CD4-positive, alpha-beta T cell (primary cell): Measurements from ENCODE around the gene SET. TPM values are rescaled to one million over a fixed set of nuclear protein-coding genes. Genes with fewer than 3 reads are reported as not detected.

Experiments
- ATAC-seq: fragments of 200-7000 bp; cut with Tn5 transposase; one replicate; pipeline ENCODE4 v1.10.0; 2022; ENCODE audit warnings: mild to moderate bottlenecking; ENCODE audit not compliant: poor library complexity
- CTCF ChIA-PET: fragments of 350-600 bp; sonication (Branson Sonifier 250); formaldehyde crosslinking; loops from one replicate; lab custom pipeline; 2021; ENCODE audit warnings: antibody characterized with exemption, inconsistent platforms; lab: Charles Lee
- POLR2A ChIA-PET: fragments of 350-600 bp; sonication (Branson Sonifier 250); formaldehyde crosslinking; loops from one replicate; lab custom pipeline; 2021; ENCODE audit warnings: antibody characterized with exemption, inconsistent platforms; lab: Charles Lee
- DNase-seq, 14 experiments: peaks; one replicate each; pipeline ENCODE4 v3.0.0-alpha.2; 2013 to 2020; ENCODE audit warnings: mixed read lengths in 2 of 14
- H3K27ac ChIP-seq, 2 donors: one replicate each; pipeline versions ENCODE4 v1.5.1 to v1.7.0; 2013; ENCODE audit warnings: low read length in 2 of 2, low read depth in 1 of 2, mild to moderate bottlenecking in 1 of 2
- H3K27me3 ChIP-seq, 2 experiments: 1 replicate in 1 of 2; 2 replicates in 1 of 2; pipeline versions ENCODE4 v1.6.1 to v1.7.0; 2013; ENCODE audit warnings: low read length in 2 of 2, control low read depth in 1 of 2, mild to moderate bottlenecking in 1 of 2, moderate library complexity in 1 of 2; ENCODE audit not compliant: insufficient read depth in 2 of 2, control insufficient read depth in 1 of 2
- H3K36me3 ChIP-seq: one replicate; pipeline ENCODE4 v1.6.1; 2013; ENCODE audit warnings: low read length, control low read depth; ENCODE audit not compliant: insufficient read depth
- H3K4me1 ChIP-seq: one replicate; pipeline ENCODE4 v1.6.1; 2013; ENCODE audit warnings: low read length, control low read depth; ENCODE audit not compliant: insufficient read depth
- H3K4me3 ChIP-seq: one replicate; pipeline ENCODE4 v1.5.1; 2013; ENCODE audit warnings: mild to moderate bottlenecking, low read length, moderate library complexity
- H3K9me3 ChIP-seq, 2 experiments: 1 replicate in 1 of 2; 2 replicates in 1 of 2; pipeline versions ENCODE4 v1.6.1 to v1.7.0; 2013; ENCODE audit warnings: low read length in 2 of 2, mild to moderate bottlenecking in 2 of 2, control low read depth in 1 of 2, moderate library complexity in 1 of 2; ENCODE audit not compliant: control insufficient read depth in 1 of 2, insufficient read depth in 1 of 2
- H3K27ac Mint-ChIP-seq: one replicate; pipeline ENCODE4 v1.8.0; 2020; ENCODE audit warnings: mixed read lengths
- H3K27me3 Mint-ChIP-seq: one replicate; pipeline ENCODE4 v1.8.0; 2021; ENCODE audit warnings: mixed read lengths
- H3K36me3 Mint-ChIP-seq: one replicate; pipeline ENCODE4 v1.8.0; 2021; ENCODE audit warnings: low read depth, mixed read lengths
- H3K4me1 Mint-ChIP-seq: one replicate; pipeline ENCODE4 v1.8.0; 2021; ENCODE audit warnings: low read depth, mixed read lengths
- H3K4me3 Mint-ChIP-seq: one replicate; pipeline ENCODE4 v1.8.0; 2020; ENCODE audit warnings: mild to moderate bottlenecking, mixed read lengths
- H3K9me3 Mint-ChIP-seq: one replicate; pipeline ENCODE4 v1.8.0; 2020; ENCODE audit warnings: mixed read lengths
- CTCF ChIP-seq: fragments of 200-600 bp; IDR thresholded peaks from one replicate; pipeline ENCODE4 v1.8.0; 2022; ENCODE audit warnings: antibody characterized with exemption, mild to moderate bottlenecking
- intact Hi-C, 2 experiments: fragments of 100-400 bp; cut with DNase I in 1 of 2; cut with micrococcal nuclease in 1 of 2; formaldehyde crosslinking; loops; one replicate each; pipeline versions ENCODE4 v1.15.1 to v1.9.0; 2023 to 2025; cut with DNase I, micrococcal nuclease
- total RNA-seq, 174 experiments: library from RNA in 2 of 174; stranded (reverse) in 2 of 174; gene quantifications; one replicate each; pipeline ENCODE4 v1.2.3 and lab custom pipeline; 2021 to 2026

Gene SET
- total RNA-seq, 2 experiments from 2014 or later = 228 to 241 TPM

DNA sequence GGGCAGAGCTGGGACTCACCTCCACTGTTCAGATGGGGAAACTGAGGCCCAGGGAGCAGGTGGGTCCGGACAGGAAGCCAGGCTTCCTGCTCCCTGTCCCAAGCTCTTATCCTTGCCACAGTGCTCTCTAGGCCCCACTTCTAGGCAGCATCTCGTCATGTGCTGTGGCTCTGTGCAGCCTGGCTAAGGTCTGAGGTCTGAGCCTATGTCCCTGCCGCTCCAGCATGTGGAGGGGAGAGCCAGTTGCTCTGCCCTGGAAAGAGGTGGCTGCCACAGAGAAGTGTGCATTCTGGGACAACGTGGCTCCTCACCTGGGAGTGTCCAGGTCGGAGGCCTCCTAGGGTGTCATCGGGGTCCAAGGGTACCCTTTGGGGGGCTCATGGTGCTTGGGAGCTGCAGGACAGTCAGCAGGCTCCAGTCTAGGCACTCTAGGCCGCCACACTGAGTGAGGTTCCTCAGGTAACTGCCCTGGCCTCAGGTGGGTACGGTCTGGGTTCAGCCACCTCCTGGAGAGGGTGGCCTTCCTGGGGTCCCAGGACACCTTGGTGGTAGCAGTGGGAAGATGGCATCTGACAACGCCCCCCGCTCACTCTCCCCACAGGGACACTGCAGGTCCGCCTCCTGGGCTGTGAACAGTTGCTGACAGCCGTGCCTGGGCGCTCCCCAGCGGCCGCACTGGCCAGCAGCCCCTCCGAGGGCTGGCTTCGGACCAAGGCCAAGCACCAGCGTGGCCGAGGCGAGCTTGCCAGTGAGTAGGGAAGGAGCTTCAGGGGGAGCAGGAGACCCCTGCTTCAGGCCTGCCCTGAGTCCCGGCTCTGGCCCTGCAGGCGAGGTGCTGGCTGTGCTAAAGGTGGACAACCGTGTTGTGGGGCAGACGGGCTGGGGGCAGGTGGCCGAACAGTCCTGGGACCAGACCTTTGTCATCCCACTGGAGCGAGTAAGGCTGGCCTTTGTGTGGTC is 23.7 kb downstream of the SET start:
- Mint-ChIP-seq H3K36me3 (no peaks in the 10 kb centered on the region), H3K4me1 (no peaks in the 10 kb centered on the region), H3K27me3 (no peaks in the 10 kb centered on the region), H3K4me3 (no peak overlapping the region), H3K27ac (no peak overlapping the region), H3K9me3 (no peaks in the 10 kb centered on the region)
- Histone ChIP-seq H3K36me3 (no peaks in the 10 kb centered on the region), H3K27ac (no peak overlapping the region), H3K4me1 (no peaks in the 10 kb centered on the region), H3K9me3 (peaks cover 0 to 3% of the 10 kb centered on the region in 2 experiments), H3K4me3 (no peak overlapping the region), H3K27me3 (no peaks in the 10 kb centered on the region)
- intact Hi-C loops = no loop called here
- no peak for ATAC-seq
- ChIA-PET POLR2A (no interaction called here), CTCF (no interaction called here)
- peak in 1 of 14 experiments; percentile 4 for DNase-seq
- TF ChIP-seq CTCF = no peak

GRCh38 chr9:128713411-128713780 is 24.4 kb downstream of the SET start:
- H3K36me3 Mint-ChIP-seq = no peaks in the 10 kb centered on the region
- H3K27me3 Mint-ChIP-seq = no peaks in the 10 kb centered on the region
- no peak overlapping the region for H3K27ac ChIP-seq
- H3K4me3 Mint-ChIP-seq = no peak overlapping the region
- POLR2A ChIA-PET = interaction anchor here (0.7 to 1.4 kb wide), 2 partner anchors 11 to 23 kb away, joined by 3 to 5 read pairs; partner anchors contain the start of gene ZDHHC12
- H3K4me1 ChIP-seq = no peaks in the 10 kb centered on the region
- DNase-seq (peak in 1 of 14 experiments; percentile 11), ATAC-seq (no peak)
- H3K27me3 ChIP-seq = no peaks in the 10 kb centered on the region
- intact Hi-C loops = no loop called here
- no peaks in the 10 kb centered on the region for H3K36me3 ChIP-seq
- no peak for TF ChIP-seq CTCF
- CTCF ChIA-PET = no interaction called here
- no peak overlapping the region for H3K4me3 ChIP-seq
- H3K9me3 ChIP-seq = peaks cover 0 to 3% of the 10 kb centered on the region in 2 experiments
- H3K9me3 Mint-ChIP-seq = no peaks in the 10 kb centered on the region
- H3K4me1 Mint-ChIP-seq = no peaks in the 10 kb centered on the region
- no peak overlapping the region for H3K27ac Mint-ChIP-seq

DNA sequence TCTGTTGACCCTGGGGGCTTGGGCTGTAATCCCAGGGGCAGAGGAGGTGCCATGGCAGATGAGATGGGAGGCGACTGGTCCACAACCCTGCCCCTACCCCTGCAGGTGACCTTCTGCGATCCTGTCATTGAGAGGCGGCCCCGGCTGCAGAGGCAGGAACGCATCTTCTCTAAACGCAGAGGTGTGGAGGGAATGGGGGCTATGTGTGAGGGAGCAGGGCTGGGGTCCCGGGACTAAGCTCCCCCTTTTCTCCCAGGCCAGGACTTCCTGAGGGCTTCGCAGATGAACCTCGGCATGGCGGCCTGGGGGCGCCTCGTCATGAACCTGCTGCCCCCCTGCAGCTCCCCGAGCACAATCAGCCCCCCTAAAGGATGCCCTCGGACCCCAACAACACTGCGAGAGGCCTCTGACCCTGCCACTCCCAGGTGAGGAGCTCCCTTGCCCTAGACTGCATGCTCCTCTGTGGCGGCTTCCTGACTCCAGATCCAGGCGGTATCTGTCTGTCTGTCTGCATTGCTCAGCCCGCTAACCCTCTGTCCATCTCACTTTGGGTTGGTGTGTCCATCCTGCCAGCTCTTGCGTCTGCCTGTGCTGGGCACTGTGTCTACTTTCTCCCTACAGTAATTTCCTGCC is 25.0 kb downstream of the SET start:
- Histone ChIP-seq H3K4me1 (no peaks in the 10 kb centered on the region), H3K4me3 (no peak overlapping the region), H3K27me3 (no peaks in the 10 kb centered on the region), H3K9me3 (no peaks in the 10 kb centered on the region), H3K36me3 (no peaks in the 10 kb centered on the region), H3K27ac (no peak overlapping the region)
- no peak for DNase-seq
- Mint-ChIP-seq H3K4me1 (no peaks in the 10 kb centered on the region), H3K27ac (no peak overlapping the region), H3K4me3 (no peak overlapping the region), H3K27me3 (no peaks in the 10 kb centered on the region), H3K36me3 (no peaks in the 10 kb centered on the region), H3K9me3 (no peaks in the 10 kb centered on the region)
- POLR2A ChIA-PET = interaction anchor here (0.7 to 1.4 kb wide), 2 partner anchors 10 to 24 kb away, joined by 3 to 5 read pairs; partner anchors contain the start of gene ZDHHC12
- CTCF ChIA-PET = no interaction called here
- no peak for TF ChIP-seq CTCF
- no peak for ATAC-seq
- intact Hi-C loops = no loop called here
